ENCODE measurements around the gene CRB3.
A peak's percentile ranks its signal among the peaks of the same experiment; 100 is the strongest.

The CRB3 gene

GRCh38 chr19:6481541-6482342 lies 17.7 kb downstream of the CRB3 start, which contains the start of gene DENND1C:
Gene DENND1C, minus strand, starts transcription at chr19:6481787. Its CDS starts 92 bp downstream, at chr19:6481695.
- no peak for TF ChIP-seq POLR2A (IDR thresholded peaks at IDR 0.05; ENCODE audit: low read depth, low read length)
- FAIRE-seq (no peak), DNase-seq (ENCODE audit: insufficient read length, low spot score) (peak; percentile 46)

DNA sequence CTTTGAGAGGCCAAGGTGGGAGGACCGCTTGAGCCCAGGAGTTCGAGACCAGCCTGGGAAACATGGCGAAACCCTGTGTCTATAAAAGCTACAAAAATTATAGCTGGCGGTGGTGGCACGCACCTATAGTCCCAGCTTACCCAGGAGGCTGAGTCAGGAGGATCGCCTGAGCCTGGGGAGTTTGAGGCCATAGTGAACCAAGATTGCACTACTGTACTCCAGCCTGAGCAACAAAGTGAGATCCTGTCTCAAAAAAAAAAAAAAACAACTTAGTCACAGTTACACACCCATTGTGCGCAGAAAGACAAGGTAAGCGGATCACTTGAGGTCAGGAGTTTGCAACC lies 18.2 kb downstream of the CRB3 start:
- FAIRE-seq (no peak), DNase-seq (ENCODE audit: insufficient read length, low spot score) (no peak)
- TF ChIP-seq POLR2A (IDR thresholded peaks at IDR 0.05; ENCODE audit: low read depth, low read length), result no peak

DNA sequence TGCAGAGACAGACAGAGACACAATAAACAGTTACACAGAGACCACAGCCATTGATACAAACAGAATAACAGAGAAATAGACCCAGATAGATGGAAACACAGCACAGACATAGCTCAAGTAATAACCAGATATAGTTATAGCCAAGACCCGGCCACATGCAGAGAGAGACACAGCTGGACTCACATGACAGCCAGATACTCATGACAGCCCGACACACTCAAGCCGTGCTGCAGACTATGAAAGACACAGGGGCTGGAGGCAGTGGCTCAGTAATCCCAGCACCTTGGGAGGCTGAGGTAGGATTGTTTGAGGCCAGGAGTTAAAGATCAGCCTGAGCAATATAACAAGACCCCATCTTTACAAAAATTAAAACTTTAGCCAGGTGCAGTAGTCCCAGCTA lies 19.2 kb downstream of the CRB3 start:
- no peak for TF ChIP-seq POLR2A (IDR thresholded peaks at IDR 0.05; ENCODE audit: low read depth, low read length)
- FAIRE-seq (no peak), DNase-seq (ENCODE audit: insufficient read length, low spot score) (no peak)

GRCh38 chr19:6484230-6484629 lies 20.2 kb downstream of the CRB3 start:
- DNase-seq (ENCODE audit: insufficient read length, low spot score) (no peak), FAIRE-seq (no peak)
- no peak for TF ChIP-seq POLR2A (IDR thresholded peaks at IDR 0.05; ENCODE audit: low read depth, low read length)

- no peak for FAIRE-seq
- DNase-seq (ENCODE audit: insufficient read length, low spot score), result no peak
- TF ChIP-seq POLR2A (IDR thresholded peaks at IDR 0.05; ENCODE audit: low read depth, low read length), result no peak
These were observed 20.8 kb downstream of the CRB3 start for GRCh38 chr19:6484831-6485230.

DNA sequence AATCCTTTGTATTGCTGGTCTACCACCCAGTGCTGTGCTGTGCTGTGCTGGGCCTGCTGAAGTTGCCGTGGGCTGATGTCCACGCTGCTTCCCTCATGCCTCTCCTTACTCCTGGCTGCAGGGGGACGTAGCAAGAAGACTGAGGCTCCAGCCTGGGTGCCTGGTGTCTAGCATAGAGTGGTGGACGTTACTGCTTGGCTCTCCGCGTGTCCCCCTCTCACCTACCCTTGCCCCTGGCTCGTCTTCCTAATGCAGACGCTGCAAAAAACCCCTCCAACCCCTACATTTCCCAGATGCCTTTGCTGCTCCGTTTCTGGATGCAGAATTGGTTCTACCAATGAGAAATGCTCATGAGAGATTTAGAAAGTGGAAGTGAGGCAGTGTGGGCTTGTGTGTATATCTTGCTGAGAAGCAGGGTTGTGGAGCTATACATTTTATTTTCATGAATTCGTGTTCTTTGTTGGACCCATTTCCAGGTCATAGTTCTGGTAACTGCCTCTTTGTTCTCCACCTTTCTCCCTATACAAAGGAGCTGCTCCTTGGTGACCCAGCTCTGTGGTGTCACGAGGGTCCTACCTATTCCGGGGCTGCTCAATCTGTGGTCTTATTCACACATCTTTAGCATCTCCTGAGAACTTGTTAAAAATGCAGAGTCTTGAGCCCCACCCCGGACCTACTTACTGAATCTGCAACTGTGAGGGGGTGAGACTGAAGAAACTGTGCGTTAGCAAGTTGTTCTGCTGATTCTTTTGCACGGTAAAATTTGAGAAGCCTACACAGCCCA lies 25.4 kb downstream of the CRB3 start:
- DNase-seq (ENCODE audit: insufficient read length, low spot score) (no peak), FAIRE-seq (no peak)
- no peak for TF ChIP-seq POLR2A (IDR thresholded peaks at IDR 0.05; ENCODE audit: low read depth, low read length)

DNA sequence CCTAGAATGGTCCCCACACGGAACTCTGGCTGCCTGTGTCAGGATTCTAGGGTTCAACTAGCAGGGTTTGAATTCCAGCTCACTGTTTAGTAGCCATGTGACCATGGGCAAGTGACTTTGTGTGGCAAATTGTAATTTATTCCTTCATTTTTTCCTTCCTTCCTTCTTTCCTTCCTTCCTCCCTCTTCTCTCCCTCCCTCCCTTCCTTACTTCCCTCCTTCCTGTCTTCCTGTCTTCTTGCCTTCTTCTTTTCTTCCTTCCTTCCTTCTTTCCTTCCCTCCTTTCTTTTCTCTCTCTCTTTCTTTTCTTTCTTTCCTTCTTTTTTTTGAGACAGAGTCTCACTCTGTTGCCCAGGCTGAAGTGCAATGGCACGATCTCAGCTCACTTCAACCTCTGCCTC lies 26.1 kb downstream of the CRB3 start:
- DNase-seq (ENCODE audit: insufficient read length, low spot score) (no peak), FAIRE-seq (no peak)
- TF ChIP-seq POLR2A (IDR thresholded peaks at IDR 0.05; ENCODE audit: low read depth, low read length), result no peak

DNA sequence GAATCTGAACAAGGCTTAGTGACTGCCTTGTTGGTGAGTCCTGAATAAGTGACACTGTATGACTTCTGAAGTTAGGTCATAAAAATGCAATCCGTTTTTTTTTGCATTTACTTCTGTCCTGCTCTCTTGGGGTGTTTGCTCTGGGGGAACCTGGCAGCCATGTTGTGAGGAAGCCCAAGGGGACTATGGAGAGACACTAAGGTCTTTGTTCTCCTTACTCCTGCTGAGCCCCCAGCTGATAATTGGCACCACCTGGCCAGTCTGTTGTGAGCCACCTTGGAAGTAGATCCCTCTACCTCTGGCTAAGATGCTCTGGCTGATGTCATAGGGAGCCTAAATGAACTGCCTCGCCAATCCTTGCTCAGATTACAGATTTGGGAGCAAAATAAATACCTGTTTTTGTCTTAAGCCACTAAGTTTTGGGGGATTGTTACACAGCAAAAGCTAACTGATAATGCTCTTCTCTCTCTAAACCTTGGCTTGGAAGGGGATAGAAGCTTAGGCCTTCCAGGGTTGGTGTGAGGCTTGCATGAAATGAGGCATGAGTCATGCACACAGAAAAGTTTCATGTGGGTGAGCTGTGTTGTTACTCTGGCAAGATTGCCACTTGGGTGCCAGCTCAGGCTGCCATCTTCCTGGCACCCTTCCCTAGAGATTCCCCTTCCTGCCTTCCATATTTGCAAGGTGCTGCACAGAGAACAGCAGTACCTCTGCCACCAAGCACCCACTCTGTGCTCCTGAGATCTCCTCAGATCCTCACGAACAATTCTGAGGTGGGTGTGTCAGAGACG lies 27.9 kb downstream of the CRB3 start:
- FAIRE-seq, result no peak
- no peak for DNase-seq (ENCODE audit: insufficient read length, low spot score)

DNA sequence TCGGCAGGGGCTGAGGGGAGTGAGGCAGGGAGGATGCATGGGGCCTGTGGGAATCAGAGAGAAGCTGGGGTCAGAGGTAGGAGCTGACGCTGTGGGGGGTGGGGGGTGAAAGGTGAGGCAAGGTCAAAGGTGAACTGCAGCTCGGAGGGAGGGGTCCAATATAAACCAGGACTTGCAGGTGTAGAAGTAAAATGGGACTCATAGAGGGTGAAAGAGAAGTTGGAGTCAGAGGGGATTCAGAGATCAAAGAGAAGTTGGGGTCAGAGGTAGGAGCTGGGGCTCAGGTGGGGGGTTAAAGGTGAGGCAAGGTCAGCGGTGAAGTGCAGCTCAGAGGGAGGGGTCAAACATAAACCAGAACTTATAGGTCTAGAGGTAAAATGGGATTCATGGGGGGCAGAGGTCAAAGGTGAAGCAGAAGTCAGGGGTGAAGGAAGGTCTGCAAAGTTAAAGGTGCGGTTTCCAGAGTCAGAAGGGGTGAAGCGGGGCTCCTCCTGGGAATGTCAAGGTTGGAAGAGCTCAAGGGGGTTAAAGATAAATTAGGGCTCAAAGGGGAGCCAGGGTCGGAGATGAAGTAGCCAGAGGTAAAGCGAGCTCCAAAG lies 30.5 kb downstream of the CRB3 start:
- TF ChIP-seq POLR2A (IDR thresholded peaks at IDR 0.05; ENCODE audit: low read depth, low read length), result no peak
- DNase-seq (ENCODE audit: insufficient read length, low spot score), result no peak
- FAIRE-seq, result no peak

More for the DNA sequence above, 27.9 kb downstream of the CRB3 start:
- TF ChIP-seq POLR2A (IDR thresholded peaks at IDR 0.05; ENCODE audit: low read depth, low read length), result no peak

- no peak for FAIRE-seq
- TF ChIP-seq POLR2A (IDR thresholded peaks at IDR 0.05; ENCODE audit: low read depth, low read length), result no peak
- no peak for DNase-seq (ENCODE audit: insufficient read length, low spot score)
These were observed 31.9 kb downstream of the CRB3 start for GRCh38 chr19:6495947-6496346.

- no peak for TF ChIP-seq POLR2A (IDR thresholded peaks at IDR 0.05; ENCODE audit: low read depth, low read length)
- FAIRE-seq (no peak), DNase-seq (ENCODE audit: insufficient read length, low spot score) (no peak)
These were observed 34.4 kb downstream of the CRB3 start for GRCh38 chr19:6498294-6499036.

DNA sequence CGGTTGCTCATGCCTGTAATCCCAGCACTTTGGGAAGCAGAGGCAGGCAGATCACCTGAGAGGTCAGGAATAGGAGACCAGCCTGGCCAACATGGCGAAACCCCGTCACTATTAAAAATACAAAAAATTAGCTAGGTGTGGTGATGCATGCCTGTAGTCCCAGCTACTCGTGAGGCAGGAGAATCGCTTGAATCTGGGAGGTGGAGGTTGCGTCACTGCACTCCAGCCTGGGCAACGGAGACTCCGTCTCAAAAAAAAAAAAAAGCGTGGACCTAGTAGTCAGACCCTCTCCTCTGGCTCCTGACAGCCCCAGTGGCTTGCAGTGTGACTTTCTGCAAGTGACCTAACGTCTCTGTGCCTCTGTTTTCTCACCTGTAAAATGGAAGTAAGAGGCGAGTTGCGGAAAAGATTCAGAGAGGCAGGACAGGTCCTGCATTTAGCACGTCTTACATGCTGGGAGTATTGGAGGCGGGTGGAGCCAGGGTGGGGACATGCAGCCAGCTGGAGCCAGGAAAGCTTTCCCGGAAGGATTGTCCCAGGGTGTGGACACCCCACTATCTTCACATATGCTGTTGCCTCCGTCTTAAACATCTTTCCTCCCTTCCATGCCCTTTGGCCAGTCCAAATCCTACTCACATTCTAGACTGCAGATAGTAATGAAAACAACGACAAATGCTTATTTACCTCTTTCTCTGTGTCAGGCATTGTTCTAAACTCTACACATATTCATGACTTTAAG lies 35.1 kb downstream of the CRB3 start:
- FAIRE-seq, result no peak
- no peak for TF ChIP-seq POLR2A (IDR thresholded peaks at IDR 0.05; ENCODE audit: low read depth, low read length)
- no peak for DNase-seq (ENCODE audit: insufficient read length, low spot score)

All from H54 (cell line).